Measurements from ENCODE around the gene SGCD.

SGCD gene

DNA sequence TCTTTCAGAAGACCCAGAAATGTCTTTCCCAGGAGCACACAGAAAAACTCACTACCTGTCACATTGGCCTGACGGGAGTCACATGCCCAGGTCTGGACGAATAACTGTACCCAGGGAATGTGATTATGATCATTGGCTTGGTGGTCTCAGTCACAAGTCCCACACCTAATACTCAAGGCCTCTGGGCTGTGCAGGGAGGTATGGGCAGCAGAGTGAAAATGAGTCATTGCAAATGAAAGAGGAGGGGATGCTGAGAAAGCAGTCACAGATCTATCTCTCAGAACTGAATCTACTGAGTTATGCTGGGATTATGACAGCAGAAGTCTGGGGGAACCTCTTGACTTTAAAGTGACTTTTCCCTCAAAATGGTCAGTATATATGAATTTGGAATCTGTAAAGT is 36.9 kb downstream of the SGCD start:
- no peak for DNase-seq

DNA sequence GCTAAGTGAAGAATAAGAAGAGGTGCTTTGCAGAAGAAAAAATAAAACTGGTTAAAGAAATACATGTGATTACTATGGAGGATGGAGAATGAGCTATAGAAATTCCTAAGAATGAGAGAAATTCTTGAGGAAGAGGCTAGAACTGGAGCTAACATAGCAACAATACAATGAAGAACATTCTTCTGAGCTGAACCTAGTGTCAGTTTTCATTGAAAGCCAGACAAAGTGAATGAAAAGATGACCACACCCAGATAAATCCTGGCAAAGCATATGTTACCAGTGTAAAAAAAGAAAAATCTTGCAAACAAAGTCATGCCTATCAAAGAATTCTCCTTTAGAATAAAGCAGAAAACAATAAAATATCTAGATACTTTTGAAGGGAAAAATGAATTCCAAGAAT is 39.6 kb downstream of the SGCD start:
- DNase-seq: no peak

DNA sequence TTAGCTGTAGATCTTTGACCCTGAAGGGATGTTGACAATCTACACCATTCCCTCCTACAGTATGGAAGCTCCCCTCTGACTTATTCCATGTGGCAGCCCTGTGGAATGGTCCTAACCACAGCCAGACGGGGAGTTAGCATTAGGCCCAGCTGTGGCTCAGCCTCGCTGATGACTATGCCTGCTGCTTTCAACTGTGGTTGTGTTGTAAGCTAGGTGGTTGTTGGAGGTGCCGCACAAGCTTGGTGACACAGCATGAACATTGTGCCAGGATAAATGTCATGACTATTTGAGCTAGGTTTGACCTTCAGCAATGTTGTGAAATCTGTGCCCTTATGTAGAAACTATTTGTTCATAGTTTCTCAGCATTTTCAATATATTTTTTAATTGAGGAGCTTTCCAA is 40.6 kb downstream of the SGCD start:
- no peak for DNase-seq

DNA sequence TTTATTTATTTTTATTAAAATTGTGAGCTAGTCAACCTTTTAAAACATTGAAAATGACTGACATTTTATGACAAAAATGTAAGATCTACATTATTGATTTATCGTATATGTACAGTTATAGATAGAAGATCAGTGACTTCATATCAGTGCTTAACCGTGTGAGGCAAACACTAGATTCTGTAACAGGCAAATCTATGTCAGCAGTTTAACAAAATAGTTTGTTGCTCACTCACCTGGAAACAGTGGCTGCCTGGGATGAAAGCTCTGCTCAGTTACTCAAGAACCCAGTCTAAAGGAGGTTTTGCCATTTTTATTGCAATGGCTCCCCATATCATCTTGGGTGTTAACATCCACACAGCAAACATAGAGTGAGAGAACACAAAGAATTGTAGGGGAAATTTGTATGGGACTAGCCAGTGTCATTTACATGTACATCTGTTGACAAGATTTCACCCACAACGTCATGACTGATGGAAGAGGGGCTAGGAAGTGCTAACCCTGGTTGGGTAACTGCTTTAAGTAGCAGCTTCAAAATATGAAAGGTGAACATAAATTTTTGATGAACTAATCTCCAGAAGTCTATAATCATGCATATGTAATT is 49.0 kb downstream of the SGCD start:
- no peak for DNase-seq

DNA sequence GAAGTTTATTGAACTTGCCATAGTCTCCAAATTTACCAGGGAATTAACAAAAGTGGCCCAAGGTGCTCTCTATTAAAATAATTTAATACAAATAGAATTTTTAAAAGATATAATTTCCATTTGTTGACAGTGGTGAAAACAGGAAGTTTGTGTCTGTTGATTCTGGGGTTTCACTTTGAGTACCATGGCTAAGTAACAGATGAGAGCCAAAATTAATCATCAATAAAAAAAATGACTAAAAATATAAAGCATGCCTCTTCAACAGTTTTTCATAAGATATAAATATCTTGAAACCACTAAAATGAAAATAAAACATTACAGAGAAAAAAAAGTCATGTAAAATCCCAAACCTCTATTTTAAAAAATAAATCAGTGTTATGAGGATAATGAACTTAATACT is 49.8 kb downstream of the SGCD start:
- no peak for DNase-seq

DNA sequence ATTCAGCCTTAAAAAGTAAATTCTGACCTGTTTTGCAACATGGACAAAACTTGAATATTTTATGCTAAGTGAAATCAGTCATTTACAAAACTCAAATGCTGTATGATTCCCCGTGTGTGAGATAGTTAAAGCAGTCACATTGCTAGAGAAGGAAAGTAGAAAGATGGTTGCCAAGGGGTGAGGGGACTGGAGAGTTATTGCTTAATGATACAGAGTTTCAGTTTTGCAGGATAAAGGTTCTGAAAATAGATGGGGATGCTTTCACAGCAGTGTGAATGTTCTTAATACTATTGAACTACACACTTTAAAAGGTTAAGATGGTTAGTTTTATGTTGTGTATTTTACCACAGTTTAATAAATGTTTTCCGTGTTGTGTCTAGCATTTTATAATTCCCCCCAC is 51.2 kb downstream of the SGCD start:
- no peak for DNase-seq

DNA sequence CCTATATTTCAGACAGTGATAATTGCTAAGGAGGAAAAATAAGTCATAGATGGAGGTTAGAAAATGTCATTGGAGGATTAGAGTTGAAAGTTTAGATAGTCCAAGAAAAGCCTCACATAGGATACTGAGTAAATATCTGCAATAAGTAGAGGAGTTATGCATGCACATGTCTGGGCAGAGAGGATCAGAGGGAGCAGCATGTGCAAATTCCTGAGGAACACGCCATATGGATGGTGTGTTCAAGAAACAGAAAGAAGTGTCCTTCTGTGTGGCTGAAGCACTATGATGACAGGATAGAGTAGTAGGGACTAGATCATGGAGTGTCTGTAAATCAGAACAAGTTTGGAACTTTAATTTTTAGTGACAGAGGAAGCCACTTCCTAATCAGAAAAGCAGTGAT is 52.2 kb downstream of the SGCD start:
- DNase-seq: no peak

DNA sequence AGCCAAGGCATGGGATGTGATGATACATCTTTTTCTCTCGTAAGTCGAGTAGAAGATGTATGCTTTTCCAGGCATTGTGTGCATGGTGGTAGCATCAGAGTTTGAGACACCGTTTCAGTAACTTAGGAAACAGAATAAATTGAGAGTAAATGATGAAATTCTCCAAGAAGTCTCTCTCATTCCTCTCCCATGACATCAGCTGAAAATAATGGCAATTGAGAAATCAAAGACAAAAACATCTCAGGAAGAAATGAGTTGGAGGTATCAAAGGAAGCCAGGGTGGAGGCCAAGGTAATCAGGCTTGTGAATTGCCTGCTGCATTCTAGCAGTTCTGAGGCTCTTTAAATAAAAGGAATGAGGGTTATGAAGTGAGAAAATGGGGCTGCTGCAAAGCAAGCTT is 53.9 kb downstream of the SGCD start:
- no peak for DNase-seq

DNA sequence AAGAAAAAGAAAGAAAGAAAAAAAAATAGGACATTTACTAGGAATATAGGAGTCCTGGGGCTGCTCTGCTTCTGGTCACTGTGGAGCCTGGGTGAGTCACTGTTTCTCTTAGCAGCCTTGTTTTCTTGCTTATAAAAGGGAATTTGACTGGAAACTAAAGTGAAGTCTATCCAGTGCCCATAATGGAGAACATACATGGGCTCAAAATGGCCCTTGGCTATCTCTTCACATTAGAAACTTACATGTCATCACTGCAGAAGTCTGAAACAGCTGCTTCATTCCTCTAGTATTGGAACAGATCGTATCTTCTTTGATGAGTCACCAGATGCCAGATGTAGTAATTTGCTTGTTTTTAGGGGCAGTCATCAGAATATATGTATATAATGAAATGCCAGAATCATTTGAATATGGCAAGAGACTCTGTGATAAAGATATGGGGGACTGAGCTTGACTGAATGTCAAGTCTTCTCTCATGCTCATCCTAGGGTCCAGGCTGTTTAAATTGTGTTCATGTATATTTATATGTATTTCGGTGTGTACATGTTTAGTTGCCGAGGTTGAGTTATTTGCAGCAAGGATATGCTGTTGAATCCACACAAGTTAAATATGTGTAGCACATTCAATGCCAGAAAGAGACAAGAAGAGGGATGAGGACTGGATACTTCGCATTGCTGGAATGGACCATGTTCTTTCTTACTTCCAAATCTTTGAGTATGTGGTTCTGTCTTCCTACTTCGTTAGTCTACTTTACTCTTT is 56.7 kb downstream of the SGCD start:
- DNase-seq: no peak

DNA sequence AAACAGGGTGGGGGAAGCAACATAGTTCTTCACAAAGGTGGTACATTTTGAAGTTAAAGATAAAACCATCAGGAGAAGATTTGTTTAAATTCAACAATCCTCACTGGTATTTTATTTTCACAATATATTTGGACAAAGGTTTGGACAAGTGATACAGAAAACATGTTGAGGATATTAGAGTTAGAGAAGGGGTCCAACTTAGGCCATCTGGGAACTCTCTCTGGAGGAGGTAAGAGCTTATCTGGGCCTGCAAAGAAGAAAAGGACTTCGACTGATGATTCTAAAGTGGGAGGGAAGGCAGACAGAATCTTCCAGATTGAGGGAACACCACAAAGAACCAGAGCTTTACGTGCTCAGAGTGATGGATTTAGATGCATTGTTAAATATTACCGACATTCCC is 58.5 kb downstream of the SGCD start:
- DNase-seq: no peak

DNA sequence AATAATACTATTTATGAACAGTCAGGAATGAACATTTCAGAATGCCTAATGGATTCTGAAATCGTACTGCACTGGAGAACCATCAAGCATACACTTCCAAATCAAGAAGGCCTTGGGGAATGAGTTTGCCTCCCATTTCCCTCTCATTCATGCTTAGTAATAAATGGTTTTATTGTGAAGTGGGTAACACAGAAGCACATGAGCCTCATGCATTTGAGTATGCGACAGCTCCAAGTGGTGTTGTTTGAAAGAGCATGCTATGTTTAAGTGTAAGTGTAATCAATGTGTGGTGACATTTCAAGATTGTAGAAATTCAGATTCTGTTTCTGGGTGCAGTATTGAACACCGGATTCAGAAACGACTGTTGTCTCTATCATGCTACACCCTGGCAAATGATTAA is 60.0 kb downstream of the SGCD start:
- DNase-seq: no peak

DNA sequence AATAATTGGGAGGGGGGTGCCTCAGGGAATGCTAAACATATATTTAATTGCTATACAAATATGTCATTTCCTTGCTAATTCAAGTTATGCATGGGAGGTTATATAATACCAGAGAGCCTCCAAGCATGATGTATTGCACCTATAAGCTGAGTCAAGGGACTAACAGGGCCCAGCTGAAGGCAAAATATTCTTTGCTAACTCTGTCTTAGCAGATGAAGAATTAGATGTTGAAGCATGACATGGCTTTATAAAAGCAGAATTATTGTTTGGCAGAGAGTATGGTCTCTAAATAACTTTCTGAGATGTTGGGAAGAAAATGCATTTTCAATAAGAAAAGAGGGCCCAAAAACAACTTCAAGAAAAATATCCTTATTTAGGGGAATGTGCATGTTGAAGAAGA is 60.4 kb downstream of the SGCD start:
- DNase-seq: no peak

DNA sequence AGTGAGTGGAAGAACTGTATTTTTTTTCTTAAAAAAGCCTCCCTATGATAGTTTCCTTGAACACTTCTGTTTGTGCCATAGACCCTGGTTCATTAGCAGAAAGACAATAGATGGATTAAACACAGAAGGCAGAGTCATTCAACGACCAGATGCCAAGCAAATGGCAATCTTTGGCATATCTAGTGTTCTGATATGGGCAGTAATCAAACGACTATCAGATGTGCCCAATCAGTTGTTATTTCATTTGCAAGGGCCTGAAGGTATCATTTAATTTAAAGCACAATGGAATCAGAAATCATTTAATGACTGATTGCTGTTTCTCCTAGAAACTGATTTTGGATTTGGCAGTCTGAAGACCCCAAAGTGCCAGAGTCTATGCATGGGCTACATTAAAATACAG is 61.3 kb downstream of the SGCD start:
- DNase-seq: no peak

DNA sequence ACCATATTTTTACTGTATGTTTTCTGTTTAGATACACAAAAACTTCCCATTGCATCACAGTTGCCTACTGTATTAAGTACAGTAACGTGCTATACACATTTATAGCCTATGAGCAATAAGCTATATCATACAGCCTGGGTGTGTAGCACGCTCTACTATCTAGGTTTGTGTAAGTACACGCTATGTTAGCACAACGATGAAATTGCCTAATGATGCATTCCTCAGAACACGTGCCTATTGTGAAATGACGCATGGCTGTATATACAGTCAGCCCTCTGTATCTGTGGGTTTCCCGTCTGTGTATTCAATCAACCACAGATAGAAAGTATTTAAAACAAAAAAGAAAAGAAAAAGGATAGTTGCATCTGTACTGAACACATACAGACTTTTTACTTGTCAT is 64.2 kb downstream of the SGCD start:
- DNase-seq: no peak

DNA sequence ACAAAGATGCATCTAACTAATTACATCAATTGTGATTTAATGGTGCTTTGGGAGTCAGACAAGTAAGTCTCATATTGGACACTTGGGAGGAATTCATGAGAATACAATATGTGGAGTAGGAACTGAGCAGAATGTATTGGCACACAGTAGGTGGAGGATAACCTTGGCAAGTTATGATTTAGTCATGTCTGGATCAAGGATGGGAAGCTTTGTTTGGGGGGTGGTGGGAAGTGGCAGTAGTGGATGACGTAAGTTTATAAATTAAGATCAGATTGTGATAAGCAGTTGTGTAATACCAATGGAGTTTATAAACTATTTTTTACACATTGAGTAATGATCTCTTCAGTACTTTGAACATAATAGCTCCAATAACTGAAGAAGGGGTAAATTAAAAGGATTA is 67.0 kb downstream of the SGCD start:
- DNase-seq: no peak

DNA sequence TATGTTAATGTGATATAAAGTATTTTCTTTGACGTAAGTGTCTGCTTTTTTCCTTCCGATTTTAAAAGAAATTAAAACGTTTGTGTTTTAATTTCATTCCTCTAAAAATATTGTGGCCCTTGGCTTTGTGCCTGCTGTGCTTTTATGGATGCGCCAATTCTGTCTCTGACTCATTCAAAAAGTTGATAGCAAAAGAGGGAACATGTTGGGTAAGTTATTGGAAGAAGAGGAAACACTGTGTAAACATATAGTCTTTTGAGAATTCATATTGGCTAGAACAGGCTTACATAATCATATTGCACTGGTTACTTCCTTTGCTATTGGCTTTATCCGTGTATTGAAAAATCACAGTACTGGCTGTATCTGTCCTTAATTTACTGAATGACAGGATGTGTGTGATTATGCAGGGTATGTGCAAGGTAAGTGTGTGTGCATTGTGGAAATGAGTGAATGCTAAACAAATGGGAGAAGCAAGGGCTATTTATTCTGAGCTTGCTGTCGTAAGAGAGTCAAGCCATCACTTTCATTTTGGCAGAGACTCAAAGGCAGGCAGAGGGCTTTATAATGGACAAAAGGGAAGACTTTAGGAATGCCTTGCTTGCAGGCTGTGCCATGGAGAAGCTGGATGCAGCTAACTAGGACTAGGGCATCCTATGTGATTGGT is 67.8 kb downstream of the SGCD start:
- DNase-seq: no peak

DNA sequence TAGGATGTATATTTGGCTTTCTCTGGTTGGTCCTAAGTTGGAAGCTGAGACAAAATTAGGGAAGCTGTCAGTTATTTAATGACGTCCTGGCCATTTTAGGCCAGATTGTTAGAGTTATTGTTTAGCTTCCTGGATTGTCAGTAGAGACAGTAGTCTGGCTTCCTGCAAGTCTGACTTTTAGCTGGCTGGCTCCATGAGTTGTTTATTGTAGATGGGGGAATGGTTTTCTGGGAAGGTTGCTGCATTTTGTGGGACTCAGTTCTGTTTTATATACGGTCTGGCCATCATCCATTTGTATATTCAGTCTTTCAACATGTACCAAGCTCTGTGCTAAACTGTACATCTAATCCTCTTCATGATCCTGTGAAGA is 68.3 kb downstream of the SGCD start:
- DNase-seq: no peak

DNA sequence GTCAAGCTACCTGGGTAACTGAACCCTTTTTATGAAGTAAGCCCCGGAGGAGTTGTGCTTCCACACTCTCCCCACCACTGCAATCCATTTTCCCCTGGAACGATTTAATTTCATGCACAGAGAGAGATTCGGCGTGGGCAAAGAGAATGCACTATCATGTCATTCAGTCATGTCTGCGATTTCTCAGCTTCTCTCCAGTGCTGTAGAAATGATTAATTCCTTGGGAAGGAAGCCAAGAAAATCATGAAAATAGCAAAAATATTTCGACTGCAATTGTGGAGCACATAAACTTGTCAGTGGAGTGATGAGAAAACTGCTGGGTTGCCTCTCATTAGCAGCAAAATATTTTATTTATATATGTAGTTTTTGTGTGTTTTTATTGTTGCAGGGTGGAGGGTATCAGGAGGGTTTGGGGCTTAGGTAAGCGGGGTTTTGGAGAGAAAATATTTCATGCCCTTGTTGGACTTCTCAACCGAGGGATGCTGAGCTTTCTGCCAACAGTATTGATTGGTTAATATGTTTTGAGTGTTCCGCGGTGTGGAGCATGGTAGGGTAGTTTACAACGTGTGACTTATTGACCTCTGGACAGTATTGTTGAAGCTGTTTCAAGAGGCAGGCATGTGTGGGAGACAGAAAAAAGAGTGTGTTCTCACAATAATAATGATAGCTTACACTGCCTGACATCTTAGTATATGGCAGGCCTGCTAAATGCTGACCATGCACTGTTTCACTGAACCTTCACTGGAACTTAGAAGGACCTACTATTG is 69.3 kb downstream of the SGCD start:
- no peak for DNase-seq

DNA sequence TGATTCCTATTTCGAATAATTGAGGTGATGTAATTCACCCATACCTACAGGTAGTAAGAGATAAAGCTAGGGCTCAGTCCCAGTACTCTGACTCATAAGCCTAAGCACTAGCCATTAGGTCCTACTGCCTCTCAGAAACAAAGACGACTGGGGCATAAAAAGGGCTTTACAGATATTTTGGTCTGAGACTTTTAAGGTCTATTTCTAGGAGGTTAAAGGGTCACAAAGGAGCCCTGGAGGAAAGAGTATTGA is 69.8 kb downstream of the SGCD start:
- no peak for DNase-seq

DNA sequence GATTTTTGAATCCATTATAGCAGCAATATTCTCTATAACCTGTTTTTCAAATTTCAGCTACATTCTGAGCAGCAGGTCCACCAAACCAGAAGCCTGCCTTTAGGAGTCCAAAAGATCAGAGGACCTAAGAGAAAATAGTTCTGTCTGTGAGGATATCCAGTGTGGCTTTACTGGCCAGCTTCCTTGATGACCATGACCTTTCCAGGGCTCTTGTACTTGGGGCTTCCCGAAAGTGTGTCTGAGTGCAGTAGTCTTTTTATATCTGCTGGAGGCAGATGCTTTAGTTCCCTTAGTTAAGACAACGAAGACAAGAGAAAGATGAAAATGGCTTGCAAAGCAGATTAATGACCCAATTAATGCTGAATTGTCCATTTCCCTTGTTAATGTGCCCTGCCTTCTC is 72.4 kb downstream of the SGCD start:
- DNase-seq: no peak

DNA sequence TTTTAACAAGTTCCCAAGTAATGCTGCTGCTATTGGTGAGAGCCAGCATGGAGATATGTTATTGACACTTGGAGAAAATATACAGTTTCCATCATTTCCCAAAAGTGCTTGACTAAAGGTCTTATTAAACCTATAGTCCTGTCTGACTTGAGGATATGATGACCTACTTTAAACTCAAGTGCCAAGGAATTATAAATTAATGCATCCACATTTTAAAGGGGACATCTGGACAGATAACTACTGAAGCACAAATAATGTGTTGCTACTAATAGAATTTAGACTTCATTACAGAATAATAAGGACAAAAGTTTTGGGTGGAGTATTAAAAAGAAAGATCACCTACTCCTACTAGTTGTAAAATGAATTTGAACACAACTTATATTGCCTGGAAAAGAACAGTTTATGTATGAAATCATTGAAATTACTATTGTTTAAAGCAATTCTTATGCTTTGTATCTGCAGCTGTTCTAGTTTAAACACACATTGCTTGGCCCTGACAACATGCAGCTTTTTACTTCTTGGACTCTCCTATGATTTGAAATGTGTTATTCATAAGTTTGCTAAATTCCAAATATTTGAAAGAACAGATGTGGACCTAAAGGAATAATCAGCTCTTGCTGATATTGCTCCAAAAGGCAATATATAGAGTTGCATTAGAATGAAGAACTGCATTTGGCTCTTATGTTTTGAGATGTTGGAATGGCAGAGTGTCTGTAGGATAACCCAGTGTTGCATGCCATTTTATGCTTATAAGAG is 73.4 kb downstream of the SGCD start:
- no peak for DNase-seq

DNA sequence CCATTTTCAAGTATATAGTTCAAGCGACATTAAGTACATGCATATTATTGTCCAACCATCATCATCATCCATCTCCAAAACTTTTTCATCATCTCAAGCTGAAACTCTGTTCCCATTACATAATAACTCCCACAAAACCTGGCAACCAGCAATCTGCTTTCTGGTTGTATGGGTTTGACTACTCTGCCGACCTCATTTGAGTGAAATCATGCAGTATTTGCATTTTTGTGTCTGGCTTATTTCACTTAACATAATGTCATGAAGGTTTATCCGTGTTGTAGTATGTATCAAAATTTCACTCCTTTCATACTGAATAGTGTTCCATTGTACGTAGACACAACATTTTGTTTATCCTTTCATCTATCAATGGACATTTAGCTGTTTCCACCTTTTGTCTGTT is 74.8 kb downstream of the SGCD start:
- DNase-seq: no peak

DNA sequence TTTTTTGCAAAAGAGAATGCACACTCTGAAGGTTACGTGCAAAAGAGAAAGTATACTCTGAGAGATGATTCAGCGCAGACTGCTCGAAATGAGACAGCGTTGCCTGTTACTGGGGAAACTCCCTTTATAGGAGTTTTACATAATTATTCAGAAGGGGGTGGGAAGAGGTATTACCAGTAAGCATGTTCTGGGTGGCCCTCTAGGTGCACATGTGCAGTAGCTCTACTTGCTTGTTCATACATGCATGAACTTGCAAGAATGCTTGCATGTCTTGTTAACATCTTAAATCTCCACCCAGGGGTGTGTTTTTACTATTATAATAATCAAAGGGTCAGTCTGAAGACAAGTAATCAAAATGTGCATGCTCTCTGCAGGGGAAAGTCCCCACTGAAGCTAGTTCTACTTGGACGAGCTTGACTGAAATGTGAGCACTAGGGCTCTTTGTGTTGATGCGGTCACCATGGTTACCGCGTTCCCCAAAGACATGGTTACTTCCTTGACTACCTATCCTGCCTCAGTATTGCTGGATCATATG is 75.5 kb downstream of the SGCD start:
- DNase-seq: no peak

Measured in NK-92 treated with Interleukin-12 subunit alpha and Interleukin-12 subunit beta, amount 100 ng/mL, for 24 hours (cell line).